Heart right ventricle (tissue), 16 donors: ENCODE results near the gene LRRC27. TPM values are rescaled to one million over a fixed set of nuclear protein-coding genes. Genes with fewer than 3 reads are reported as not detected.
"Not testable (repeated sequence)": the region's sequence is repeated elsewhere in the genome, so short reads cannot be mapped to it uniquely, and the experiment has no call there.

Source experiments
- ATAC-seq, 8 donors: fragments of 200-7000 bp; cut with Tn5 transposase; one replicate each; pipeline ENCODE4 v1.9.1; 2020; ENCODE audit warnings: mild to moderate bottlenecking in 8 of 8, moderate library complexity in 8 of 8, moderate number of reproducible peaks in 1 of 8
- DNase-seq, 2 donors: peaks; one replicate each; pipeline ENCODE4 v3.0.0-alpha.2; 2020
- H3K27ac ChIP-seq, 10 donors: fragments of 200-600 bp; sonication (generic) in 2 of 10; one replicate each; pipeline versions ENCODE4 v1.5.0 to v1.8.0; 2020 to 2022; ENCODE audit warnings: mild to moderate bottlenecking in 3 of 10
- H3K27me3 ChIP-seq, 7 donors: fragments of 200-600 bp; one replicate each; pipeline ENCODE4 v1.8.0; 2021 to 2022; ENCODE audit warnings: mild to moderate bottlenecking in 2 of 7
- H3K36me3 ChIP-seq, 9 donors: fragments of 200-600 bp; sonication (generic) in 1 of 9; one replicate each; pipeline versions ENCODE4 v1.5.0 to v1.8.0; 2020 to 2022; ENCODE audit warnings: mild to moderate bottlenecking in 2 of 9
- H3K4me1 ChIP-seq, 9 donors: fragments of 200-600 bp; sonication (generic) in 1 of 9; one replicate each; pipeline versions ENCODE4 v1.5.0 to v1.8.0; 2020 to 2022; ENCODE audit warnings: mild to moderate bottlenecking in 4 of 9
- H3K4me3 ChIP-seq, 10 donors: fragments of 200-600 bp; sonication (generic) in 2 of 10; one replicate each; pipeline versions ENCODE4 v1.5.0 to v1.8.0; 2020 to 2022; ENCODE audit warnings: mild to moderate bottlenecking in 7 of 10, moderate library complexity in 2 of 10
- H3K9me3 ChIP-seq, 11 donors: fragments of 200-600 bp in 10 of 11; sonication (generic) in 2 of 11; one replicate each; pipeline versions ENCODE4 v1.5.0 to v1.8.0; 2013 to 2022; ENCODE audit warnings: mild to moderate bottlenecking in 2 of 11, control low read depth in 1 of 11, moderate library complexity in 1 of 11
- CTCF ChIP-seq, 9 donors: fragments of 200-600 bp; sonication (generic) in 2 of 9; IDR thresholded peaks; one replicate each; pipeline versions ENCODE4 v1.5.0 to v1.8.0; 2021 to 2022; ENCODE audit warnings: antibody characterized with exemption in 9 of 9, mild to moderate bottlenecking in 5 of 9, moderate library complexity in 1 of 9
- WGBS, 2 donors: extraction: QIAGEN DNeasy Blood & Tissue Kit; methylation state at CpG; one replicate each; pipeline ENCODE4 v1.1.7; 2013; ENCODE audit warnings: inconsistent platforms in 1 of 2; 5-methylcytosine and 5-hydroxymethylcytosine counted together
- intact Hi-C, 10 donors: fragments of 100-400 bp; cut with DNase I; formaldehyde crosslinking; loops; one replicate each; pipeline versions ENCODE4 v1.11.1 to v1.14.2; 2022
- polyA plus RNA-seq, 2 donors: library from polyadenylated mRNA; stranded (reverse); fragments of 200-250 nt; gene quantifications; one replicate each; pipeline ENCODE4 v1.2.3, GENCODE V29; 2013
- total RNA-seq, 10 donors: library from RNA; stranded (reverse); fragmentation: NEBNext Ultra II Directional in 3 of 10; extraction: Animal tissue kit (Norgen Biotek cat#: 25700) in 3 of 10; gene quantifications; one replicate each; pipeline versions ENCODE4 v1.2.1 to v1.2.4, GENCODE V29; 2021 to 2023
- donor health status: Arrhythmogenic right ventricular cardiomyopathy.
- donor health status: ischemic (EF 13 %, LVEDD 7.1; RV severe dilation, severe dysfunction).
- donor health status: healthy with polysubstance abuse.
- donor health status: DM: no; HTN: yes; CAD: no.
- donor health status: DM: no; HTN: no; CAD: no.
- donor health status: ischemic (EF 25% LVEDD 6.9; RV normal size, moderate dysfunction).
- donor health status: ischemic (EF 25% LVEDD 5.7; RV mildly dilated, moderate dysfunction).
- donor health status: healthy.
- donor health status: DM: yes; HTN: yes; CAD: no.
- donor health status: Ischemic cardiomyopathy.
- donor health status: ischemic (EF 35%, LVEDD 5.7; RV mildly dilated, moderate dysfunction).
- donor health status: nonischemic (EF 11% LVEDD 7.7; RV severe dilation, severe dysfunction).
- donor health status: DM: yes; HTN: yes; CAD: no.
- donor health status: PGD.
- donor health status: ischemic (EF 29% LVEDD 5.4; RV normal size, mild dysfunction).
- donor health status: nonischemic (EF 23%, LVEDD 6.1; RV moderate dilation, normal function).

LRRC27 gene
- total and polyA plus RNA-seq, 12 donors: 3.0 to 8.1 (median 4.7) TPM

- ATAC-seq: no peak
- H3K9me3 ChIP-seq: no peaks in the 10 kb centered on the region
- H3K4me1 ChIP-seq: no peaks in the 10 kb centered on the region
- no peak overlapping the region for H3K4me3 ChIP-seq
- DNase-seq: no peak
- no peaks in the 10 kb centered on the region for H3K27me3 ChIP-seq
- 94 to 96% methylated on average over 17 of the region's 17 CpGs for WGBS, 2 donors
- H3K27ac ChIP-seq: no peak overlapping the region
- no peak for TF ChIP-seq CTCF (IDR thresholded peaks at IDR 0.05)
- H3K36me3 ChIP-seq: peaks cover 0 to 24% (median 0%) of the 10 kb centered on the region in 9 donors
- intact Hi-C loops: loop anchor here in 1 of 10 donors (5.0 kb wide), 1 partner anchor 129 kb away; no protein-coding TSS in a partner anchor
Measured at GRCh38 chr10:132350946-132351345, 19.0 kb downstream of the LRRC27 start.

GRCh38 chr10:132351611-132352010, 19.6 kb downstream of the LRRC27 start:
- no peak for DNase-seq
- Histone ChIP-seq H3K4me1 (no peaks in the 10 kb centered on the region), H3K27ac (no peak overlapping the region), H3K36me3 (peaks cover 0 to 24% (median 0%) of the 10 kb centered on the region in 9 donors), H3K27me3 (no peaks in the 10 kb centered on the region), H3K4me3 (no peak overlapping the region), H3K9me3 (no peaks in the 10 kb centered on the region)
- intact Hi-C loops: loop anchor here in 9 of 10 donors (1.0 to 5.0 kb wide), 4 partner anchors 127 to 129 kb away; no protein-coding TSS in a partner anchor
- whole genome bisulfite sequencing, 2 donors: 91 to 92% methylated on average over 25 of the region's 25 CpGs
- ATAC-seq: no peak
- no peak for TF ChIP-seq CTCF (IDR thresholded peaks at IDR 0.05)

GRCh38 chr10:132352462-132353308, 20.7 kb downstream of the LRRC27 start:
- not testable (repeated sequence) for H3K9me3 ChIP-seq, H3K4me3 ChIP-seq, H3K4me1 ChIP-seq, H3K27me3 ChIP-seq, H3K27ac ChIP-seq
- WGBS, 2 donors: 56% methylated on average over 27 to 33 of the region's 44 CpGs
- ATAC-seq: peak; percentile 56 to 80 (median 72)
- peak; percentile 66 to 84 for DNase-seq
- peak; percentile 70 to 85 (median 80) for TF ChIP-seq CTCF (IDR thresholded peaks at IDR 0.05)
- intact Hi-C loops: loop anchor here (1.0 to 5.0 kb wide), 4 partner anchors 128 to 130 kb away; no protein-coding TSS in a partner anchor
- H3K36me3 ChIP-seq: peaks cover 0 to 25% (median 0%) of the 10 kb centered on the region in 9 donors

GRCh38 chr10:132353456-132354355, 21.7 kb downstream of the LRRC27 start:
- H3K9me3 ChIP-seq: no peaks in the 10 kb centered on the region
- no peaks in the 10 kb centered on the region for H3K4me1 ChIP-seq
- H3K4me3 ChIP-seq: no peak overlapping the region
- H3K27me3 ChIP-seq: no peaks in the 10 kb centered on the region
- peaks cover 0 to 21% (median 0%) of the 10 kb centered on the region in 9 donors for H3K36me3 ChIP-seq
- TF ChIP-seq CTCF (IDR thresholded peaks at IDR 0.05): no peak
- peak in 1 of 8 donors; percentile 25 for ATAC-seq
- intact Hi-C loops: loop anchor here in 7 of 10 donors (1.0 to 5.0 kb wide), 4 partner anchors 129 to 131 kb away; no protein-coding TSS in a partner anchor
- no peak overlapping the region for H3K27ac ChIP-seq
- DNase-seq: no peak
- 90 to 91% methylated on average over 20 of the region's 20 CpGs for WGBS, 2 donors
